HG03469 (cell line): Measurements from ENCODE around the gene TRIM5.
A peak's percentile ranks its signal among the peaks of the same experiment; 100 is the strongest.

Experiments used
- ATAC-seq: cut with Tn5 transposase; IDR thresholded peaks from one replicate; pipeline ENCODE4 v1.9.1; 2021; ENCODE audit warnings: mild to moderate bottlenecking, moderate library complexity, moderate number of reproducible peaks; ENCODE audit not compliant: unreplicated experiment

The TRIM5 gene

GRCh38 chr11:5626196-5626595, 58.7 kb downstream of the TRIM5 start:
- no peak for ATAC-seq

GRCh38 chr11:5625281-5625680, 59.6 kb downstream of the TRIM5 start:
- ATAC-seq = no peak

GRCh38 chr11:5624489-5625279, 60.2 kb downstream of the TRIM5 start, which contains the start of gene TRIM34:
Gene TRIM34, plus strand, starts transcription at chr11:5625001. Its CDS starts 7,331 bp downstream, at chr11:5632332.
- ATAC-seq = peak; percentile 96

- ATAC-seq = no peak
Observed at GRCh38 chr11:5622802-5623201, 62.1 kb downstream of the TRIM5 start.

- no peak for ATAC-seq
Observed at GRCh38 chr11:5621580-5621979, 63.3 kb downstream of the TRIM5 start.

- ATAC-seq = no peak
Observed at GRCh38 chr11:5620651-5621521, 64.0 kb downstream of the TRIM5 start.

GRCh38 chr11:5618807-5619206, 66.1 kb downstream of the TRIM5 start:
- ATAC-seq = no peak
